Measurements from ENCODE around the gene MCTP2. TPM values are rescaled to one million over a fixed set of nuclear protein-coding genes. Genes with fewer than 3 reads are reported as not detected.

The MCTP2 gene
- total RNA-seq, 1 donor from 2014 or later: 58.9 TPM

- no peak overlapping the region for H3K4me3 Mint-ChIP-seq
- no peak for DNase-seq
- H3K27ac Mint-ChIP-seq: no peak overlapping the region
- H3K27me3 Mint-ChIP-seq: no peaks in the 10 kb centered on the region
- H3K36me3 Mint-ChIP-seq (ENCODE audit: low read depth): peaks cover 23% of the 10 kb centered on the region
- H3K4me1 Mint-ChIP-seq: peaks cover 2% of the 10 kb centered on the region
- intact Hi-C loops (cut with micrococcal nuclease): no loop called here
- no peaks in the 10 kb centered on the region for H3K9me3 Mint-ChIP-seq
Measured at GRCh38 chr15:94397337-94397736, 166.0 kb downstream of the MCTP2 start.

GRCh38 chr15:94398001-94398400, 166.6 kb downstream of the MCTP2 start:
- H3K4me3 Mint-ChIP-seq: no peak overlapping the region
- no peak overlapping the region for H3K27ac Mint-ChIP-seq
- H3K27me3 Mint-ChIP-seq: no peaks in the 10 kb centered on the region
- no peak for DNase-seq
- peaks cover 2% of the 10 kb centered on the region for H3K4me1 Mint-ChIP-seq
- H3K9me3 Mint-ChIP-seq: no peaks in the 10 kb centered on the region
- intact Hi-C loops (cut with micrococcal nuclease): no loop called here
- H3K36me3 Mint-ChIP-seq (ENCODE audit: low read depth): peaks cover 28% of the 10 kb centered on the region

DNA sequence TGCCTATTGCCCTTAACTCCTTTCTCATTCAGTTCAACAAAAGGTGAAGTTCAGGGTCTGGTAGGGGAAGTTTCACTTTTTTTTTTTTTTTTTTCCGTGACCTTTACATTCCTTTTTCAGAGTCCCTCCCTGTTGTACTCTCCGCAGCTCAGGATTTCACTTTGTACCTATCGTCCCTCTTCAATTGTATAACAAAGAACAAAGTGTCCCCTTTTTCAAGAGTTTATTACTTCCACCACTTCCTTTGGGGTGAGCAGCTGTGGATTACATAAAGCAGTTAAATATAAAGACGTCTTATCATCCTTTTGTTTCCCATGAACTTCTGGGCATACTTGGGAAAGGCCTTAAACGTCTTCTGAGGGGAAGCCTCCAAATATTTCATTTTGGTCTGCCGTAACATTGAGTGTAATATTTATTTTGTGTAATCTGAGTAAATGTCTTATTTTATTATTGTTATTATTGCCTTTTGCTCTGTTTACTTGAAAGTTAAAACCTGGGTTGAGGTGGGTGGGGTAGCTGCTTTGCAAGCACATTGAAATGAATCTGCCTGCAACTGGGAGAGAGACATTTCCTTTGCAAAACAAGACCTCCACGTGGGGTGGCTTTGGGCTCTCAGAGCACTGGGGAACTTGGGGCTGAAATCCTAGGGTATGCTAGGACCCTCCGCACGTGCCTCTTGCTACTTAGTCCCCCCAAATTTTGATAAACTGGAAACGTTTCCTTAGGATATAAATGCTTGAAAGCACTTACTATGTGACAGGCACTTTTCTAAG, 169.4 kb downstream of the MCTP2 start:
- intact Hi-C loops (cut with micrococcal nuclease): no loop called here
- Mint-ChIP-seq H3K36me3 (ENCODE audit: low read depth) (peaks cover 34% of the 10 kb centered on the region), H3K4me3 (no peak overlapping the region), H3K4me1 (peaks cover 2% of the 10 kb centered on the region), H3K9me3 (no peaks in the 10 kb centered on the region), H3K27ac (no peak overlapping the region), H3K27me3 (no peaks in the 10 kb centered on the region)
- DNase-seq: no peak

- Mint-ChIP-seq H3K4me1 (peaks cover 2% of the 10 kb centered on the region), H3K36me3 (ENCODE audit: low read depth) (peaks cover 37% of the 10 kb centered on the region), H3K4me3 (no peak overlapping the region), H3K27me3 (no peaks in the 10 kb centered on the region), H3K27ac (no peak overlapping the region), H3K9me3 (no peaks in the 10 kb centered on the region)
- no peak for DNase-seq
- intact Hi-C loops (cut with micrococcal nuclease): no loop called here
Measured at GRCh38 chr15:94403331-94403730, 172.0 kb downstream of the MCTP2 start.

DNA sequence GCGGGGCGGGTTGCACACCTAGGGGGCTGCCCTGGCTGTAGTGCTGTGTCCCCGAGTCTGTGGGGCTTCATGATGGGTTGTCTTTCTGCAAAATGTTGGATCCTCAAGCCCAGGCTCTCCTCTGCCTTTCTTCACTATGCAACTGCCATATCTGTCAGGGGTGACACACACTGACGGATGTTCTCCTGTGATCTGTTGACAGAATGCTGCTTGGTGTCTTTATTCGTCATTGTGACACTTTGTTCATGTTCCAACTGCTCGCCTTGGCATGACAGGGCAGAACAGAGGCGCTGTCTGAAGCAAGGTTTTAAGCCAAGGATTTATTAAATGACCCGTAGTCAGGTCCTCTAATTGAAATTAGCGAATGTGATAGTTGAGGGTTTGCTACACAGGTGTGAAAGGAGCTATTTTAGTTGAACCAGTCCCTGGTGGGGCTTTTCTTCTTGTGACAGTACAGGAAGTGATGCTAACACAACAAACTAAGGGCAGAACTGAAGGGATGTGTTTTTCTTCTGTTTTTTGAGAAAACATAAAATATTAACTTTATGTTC, 173.4 kb downstream of the MCTP2 start:
- no peak overlapping the region for H3K27ac Mint-ChIP-seq
- H3K4me3 Mint-ChIP-seq: no peak overlapping the region
- peaks cover 2% of the 10 kb centered on the region for H3K4me1 Mint-ChIP-seq
- DNase-seq: no peak
- H3K36me3 Mint-ChIP-seq (ENCODE audit: low read depth): peaks cover 33% of the 10 kb centered on the region
- H3K27me3 Mint-ChIP-seq: no peaks in the 10 kb centered on the region
- no peaks in the 10 kb centered on the region for H3K9me3 Mint-ChIP-seq
- intact Hi-C loops (cut with micrococcal nuclease): no loop called here

- intact Hi-C loops (cut with micrococcal nuclease): no loop called here
Measured at GRCh38 chr15:94411285-94411684, 179.9 kb downstream of the MCTP2 start.

DNA sequence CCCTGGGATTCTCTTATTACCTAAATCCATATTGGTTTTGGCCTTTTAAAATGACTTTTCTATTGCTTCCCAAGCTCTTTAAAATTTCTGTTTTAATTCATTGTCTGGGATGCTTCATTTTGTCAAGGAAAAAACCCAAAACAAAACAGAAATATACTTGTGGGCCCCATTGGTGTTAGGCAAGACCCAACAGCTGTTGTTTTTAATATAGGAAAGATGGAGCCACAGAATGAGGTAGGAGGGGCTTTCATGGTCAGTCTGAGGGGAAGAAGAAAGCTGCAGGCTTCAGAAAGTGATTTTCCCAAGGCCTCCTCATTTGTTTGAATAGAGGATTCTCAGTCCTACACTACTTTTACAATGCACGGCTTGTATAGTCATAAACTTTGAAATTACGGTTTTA, 180.5 kb downstream of the MCTP2 start:
- H3K27ac Mint-ChIP-seq: no peak overlapping the region
- DNase-seq: no peak
- no peak overlapping the region for H3K4me3 Mint-ChIP-seq
- H3K9me3 Mint-ChIP-seq: no peaks in the 10 kb centered on the region
- intact Hi-C loops (cut with micrococcal nuclease): no loop called here
- H3K27me3 Mint-ChIP-seq: no peaks in the 10 kb centered on the region
- H3K4me1 Mint-ChIP-seq: no peaks in the 10 kb centered on the region
- peaks cover 5% of the 10 kb centered on the region for H3K36me3 Mint-ChIP-seq (ENCODE audit: low read depth)

More at GRCh38 chr15:94411285-94411684, 179.9 kb downstream of the MCTP2 start:
- Mint-ChIP-seq H3K27ac (no peak overlapping the region), H3K4me1 (no peaks in the 10 kb centered on the region), H3K9me3 (no peaks in the 10 kb centered on the region), H3K27me3 (no peaks in the 10 kb centered on the region), H3K36me3 (ENCODE audit: low read depth) (peaks cover 7% of the 10 kb centered on the region), H3K4me3 (no peak overlapping the region)
- DNase-seq: no peak

DNA sequence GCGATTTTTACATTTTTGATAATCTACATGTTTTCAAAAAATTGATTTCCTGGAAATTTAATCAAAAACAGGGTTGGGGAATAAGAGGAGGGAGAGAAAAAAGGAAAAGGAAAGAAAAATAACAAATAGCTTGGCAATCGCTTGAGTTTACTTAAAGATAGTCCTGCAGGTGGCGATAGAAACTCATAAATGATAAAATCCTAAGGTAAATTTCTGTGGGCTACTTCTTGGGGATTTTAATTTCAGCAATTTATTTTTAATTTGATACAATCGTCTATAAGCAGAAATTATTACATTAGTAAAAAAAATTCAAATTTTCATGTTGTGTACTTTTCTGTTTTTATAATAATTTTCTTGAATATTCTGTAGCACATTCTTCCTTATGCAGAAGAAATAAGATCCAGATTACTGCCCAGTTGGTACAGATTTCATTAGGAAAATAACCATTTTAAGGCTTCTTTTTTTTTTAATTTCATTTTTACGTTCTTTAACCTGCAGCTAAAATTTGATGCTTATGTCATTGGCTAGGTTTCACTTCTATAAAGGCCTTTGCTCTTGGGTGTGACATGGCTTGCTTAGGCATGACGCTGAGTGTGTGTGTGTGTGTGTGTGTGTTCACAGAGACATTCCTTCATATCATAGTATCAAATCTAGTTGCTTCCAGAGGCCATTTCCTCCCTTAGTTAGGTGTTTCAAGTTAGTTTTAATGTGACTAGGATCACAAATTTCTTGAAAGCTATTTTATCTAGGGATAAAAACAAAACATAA, 181.8 kb downstream of the MCTP2 start:
- Mint-ChIP-seq H3K9me3 (no peaks in the 10 kb centered on the region), H3K27ac (no peak overlapping the region), H3K4me3 (no peak overlapping the region), H3K27me3 (no peaks in the 10 kb centered on the region), H3K4me1 (no peaks in the 10 kb centered on the region), H3K36me3 (ENCODE audit: low read depth) (peaks cover 4% of the 10 kb centered on the region)
- intact Hi-C loops (cut with micrococcal nuclease): no loop called here
- no peak for DNase-seq

DNA sequence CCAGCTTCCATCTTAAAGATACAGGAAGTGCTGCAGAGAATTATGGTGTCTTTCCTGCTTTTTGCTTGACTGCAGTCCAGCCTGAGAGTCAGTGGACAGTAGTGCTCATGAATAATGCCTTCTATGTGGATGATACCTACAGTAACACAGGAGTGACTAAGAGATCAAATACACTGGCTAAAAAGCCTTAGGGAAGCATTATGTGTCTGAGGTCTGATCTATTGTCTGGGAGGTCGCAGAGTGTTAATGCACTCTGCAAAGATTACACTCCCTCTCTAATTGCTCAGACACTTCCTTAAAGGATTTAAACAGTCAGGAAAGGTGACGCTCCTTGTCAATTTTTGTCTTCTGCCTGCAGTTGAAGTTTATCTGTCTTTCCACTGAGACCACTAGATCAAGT, 183.6 kb downstream of the MCTP2 start:
- no peaks in the 10 kb centered on the region for H3K27me3 Mint-ChIP-seq
- no peak for DNase-seq
- H3K36me3 Mint-ChIP-seq (ENCODE audit: low read depth): peaks cover 3% of the 10 kb centered on the region
- H3K4me1 Mint-ChIP-seq: no peaks in the 10 kb centered on the region
- intact Hi-C loops (cut with micrococcal nuclease): no loop called here
- H3K9me3 Mint-ChIP-seq: no peaks in the 10 kb centered on the region
- H3K4me3 Mint-ChIP-seq: no peak overlapping the region
- no peak overlapping the region for H3K27ac Mint-ChIP-seq

DNA sequence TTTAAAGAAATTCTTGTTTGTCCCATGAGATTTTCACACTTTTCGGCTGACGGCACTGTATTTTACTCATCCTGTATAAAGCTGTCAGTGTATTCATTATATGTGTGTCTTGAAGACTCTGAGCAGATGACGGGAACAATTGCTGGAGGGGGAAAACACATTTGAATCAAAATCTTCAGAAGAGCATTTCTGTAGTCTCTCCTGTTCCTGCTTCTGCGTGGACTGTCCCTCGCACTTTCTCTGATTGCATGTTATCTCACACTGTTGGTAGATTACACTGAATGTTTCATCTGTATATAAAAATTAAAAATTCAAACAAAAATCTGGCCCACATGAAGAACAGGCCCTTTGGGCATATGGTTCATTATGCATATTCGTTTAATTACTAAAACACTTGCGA, 184.9 kb downstream of the MCTP2 start:
- intact Hi-C loops (cut with micrococcal nuclease): no loop called here
- no peak for DNase-seq
- Mint-ChIP-seq H3K9me3 (no peaks in the 10 kb centered on the region), H3K36me3 (ENCODE audit: low read depth) (peaks cover 10% of the 10 kb centered on the region), H3K27ac (no peak overlapping the region), H3K4me1 (no peaks in the 10 kb centered on the region), H3K4me3 (no peak overlapping the region), H3K27me3 (no peaks in the 10 kb centered on the region)

GRCh38 chr15:94416820-94417219, 185.5 kb downstream of the MCTP2 start:
- H3K9me3 Mint-ChIP-seq: no peaks in the 10 kb centered on the region

DNA sequence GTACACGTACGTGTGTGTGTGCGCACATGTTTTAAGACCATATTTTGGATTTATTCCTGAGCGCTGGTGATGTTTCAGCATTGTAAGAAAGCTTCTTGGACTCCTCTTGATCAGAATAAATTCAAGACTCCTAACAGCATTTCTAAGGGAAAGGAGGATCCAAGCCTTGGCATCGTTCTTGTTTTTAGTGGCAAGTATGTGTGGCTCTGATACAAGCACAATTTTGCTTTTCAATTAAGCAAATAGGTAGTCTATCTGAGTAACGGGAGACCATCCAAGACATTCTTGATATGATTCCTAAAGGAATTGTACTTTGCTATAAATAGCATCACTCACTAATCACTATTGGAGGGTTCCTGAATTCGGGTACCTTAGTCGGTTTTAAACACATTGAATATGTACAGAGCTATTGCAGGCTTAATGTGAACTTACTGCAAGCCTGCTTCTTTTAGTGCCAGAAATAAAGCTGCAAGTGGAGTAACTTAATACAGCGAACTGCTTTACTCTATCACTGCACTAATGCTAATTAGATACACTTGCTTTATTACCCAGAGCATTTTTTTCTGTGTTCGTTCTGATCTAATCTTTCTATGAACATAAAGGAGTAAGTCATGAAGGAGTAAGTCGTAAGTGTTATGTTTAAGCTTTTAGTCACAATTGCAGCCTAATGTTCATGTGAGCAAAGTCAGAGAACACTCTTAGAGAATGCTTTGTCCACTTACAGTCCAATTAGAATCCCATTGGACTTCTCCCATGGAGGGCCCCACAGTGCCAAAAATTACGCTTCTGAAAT, 186.3 kb downstream of the MCTP2 start:
- H3K4me1 Mint-ChIP-seq: no peaks in the 10 kb centered on the region

More at GRCh38 chr15:94416820-94417219, 185.5 kb downstream of the MCTP2 start:
- Mint-ChIP-seq H3K27me3 (no peaks in the 10 kb centered on the region), H3K36me3 (ENCODE audit: low read depth) (peaks cover 12% of the 10 kb centered on the region), H3K4me1 (no peaks in the 10 kb centered on the region), H3K27ac (no peak overlapping the region), H3K4me3 (no peak overlapping the region)
- intact Hi-C loops (cut with micrococcal nuclease): no loop called here
- no peak for DNase-seq

GRCh38 chr15:94421706-94422105, 190.3 kb downstream of the MCTP2 start:
- intact Hi-C loops (cut with micrococcal nuclease): no loop called here
- DNase-seq: no peak
- H3K9me3 Mint-ChIP-seq: no peaks in the 10 kb centered on the region
- H3K27me3 Mint-ChIP-seq: no peaks in the 10 kb centered on the region
- H3K4me3 Mint-ChIP-seq: no peak overlapping the region
- peaks cover 27% of the 10 kb centered on the region for H3K36me3 Mint-ChIP-seq (ENCODE audit: low read depth)
- no peaks in the 10 kb centered on the region for H3K4me1 Mint-ChIP-seq
- no peak overlapping the region for H3K27ac Mint-ChIP-seq

More for the DNA sequence above, 186.3 kb downstream of the MCTP2 start:
- no peaks in the 10 kb centered on the region for H3K9me3 Mint-ChIP-seq
- DNase-seq: no peak
- H3K36me3 Mint-ChIP-seq (ENCODE audit: low read depth): peaks cover 16% of the 10 kb centered on the region
- no peak overlapping the region for H3K27ac Mint-ChIP-seq
- no peak overlapping the region for H3K4me3 Mint-ChIP-seq
- no peaks in the 10 kb centered on the region for H3K27me3 Mint-ChIP-seq
- intact Hi-C loops (cut with micrococcal nuclease): no loop called here
